ENCODE data around the gene HDX. TPM values are rescaled to one million over a fixed set of nuclear protein-coding genes. Genes with fewer than 3 reads are reported as not detected.
A peak's percentile ranks its signal among the peaks of the same experiment; 100 is the strongest.

Gene HDX
- total RNA-seq, 4 donors from 2014 or later: 0.59 to 1.9 (median 1.1) TPM; not detected in 1

DNA sequence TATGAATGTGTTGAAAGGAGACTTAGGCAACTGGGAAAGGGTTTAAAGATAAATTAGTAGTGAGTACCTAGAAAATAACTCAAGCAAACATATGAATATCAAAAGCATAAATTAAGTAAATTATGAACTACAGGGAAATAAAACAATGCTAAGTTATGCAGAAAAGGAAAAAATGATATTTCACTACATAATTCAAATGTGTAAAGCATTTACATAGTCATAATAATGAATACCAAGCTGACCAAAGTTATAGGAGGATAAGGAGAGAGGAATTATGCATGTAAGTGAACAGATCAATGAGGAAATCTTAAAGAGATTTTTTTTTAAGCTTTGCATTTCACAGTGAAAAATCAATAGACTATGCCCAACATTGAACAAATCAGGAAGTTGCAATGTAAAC is 145.0 kb downstream of the HDX start:
- peaks cover 0 to 3% of the 10 kb centered on the region in 2 donors for H3K4me1 ChIP-seq
- DNase-seq (no peak), ATAC-seq (no peak)
- in situ Hi-C loops (cut with MboI; ENCODE audit: low sequenced_read_pairs in 4 of 4) (no loop called here), intact Hi-C loops (cut with DNase I; ENCODE audit: low total_unique reads) (no loop called here)
- H3K27me3 ChIP-seq: no peaks in the 10 kb centered on the region
- H3K9me3 ChIP-seq: no peaks in the 10 kb centered on the region
- H3K36me3 ChIP-seq: no peaks in the 10 kb centered on the region
- TF ChIP-seq, protein P1, sequence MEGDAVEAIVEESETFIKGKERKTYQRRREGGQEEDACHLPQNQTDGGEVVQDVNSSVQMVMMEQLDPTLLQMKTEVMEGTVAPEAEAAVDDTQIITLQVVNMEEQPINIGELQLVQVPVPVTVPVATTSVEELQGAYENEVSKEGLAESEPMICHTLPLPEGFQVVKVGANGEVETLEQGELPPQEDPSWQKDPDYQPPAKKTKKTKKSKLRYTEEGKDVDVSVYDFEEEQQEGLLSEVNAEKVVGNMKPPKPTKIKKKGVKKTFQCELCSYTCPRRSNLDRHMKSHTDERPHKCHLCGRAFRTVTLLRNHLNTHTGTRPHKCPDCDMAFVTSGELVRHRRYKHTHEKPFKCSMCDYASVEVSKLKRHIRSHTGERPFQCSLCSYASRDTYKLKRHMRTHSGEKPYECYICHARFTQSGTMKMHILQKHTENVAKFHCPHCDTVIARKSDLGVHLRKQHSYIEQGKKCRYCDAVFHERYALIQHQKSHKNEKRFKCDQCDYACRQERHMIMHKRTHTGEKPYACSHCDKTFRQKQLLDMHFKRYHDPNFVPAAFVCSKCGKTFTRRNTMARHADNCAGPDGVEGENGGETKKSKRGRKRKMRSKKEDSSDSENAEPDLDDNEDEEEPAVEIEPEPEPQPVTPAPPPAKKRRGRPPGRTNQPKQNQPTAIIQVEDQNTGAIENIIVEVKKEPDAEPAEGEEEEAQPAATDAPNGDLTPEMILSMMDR (IDR thresholded peaks at IDR 0.05 in 4 of 5, conservative IDR thresholded peaks at IDR 0.05 in 1 of 5): no peak
- no peak for TF ChIP-seq POLR2A (IDR thresholded peaks at IDR 0.05)
- H3K4me3 ChIP-seq: no peak overlapping the region
- H3K27ac ChIP-seq: no peak overlapping the region

DNA sequence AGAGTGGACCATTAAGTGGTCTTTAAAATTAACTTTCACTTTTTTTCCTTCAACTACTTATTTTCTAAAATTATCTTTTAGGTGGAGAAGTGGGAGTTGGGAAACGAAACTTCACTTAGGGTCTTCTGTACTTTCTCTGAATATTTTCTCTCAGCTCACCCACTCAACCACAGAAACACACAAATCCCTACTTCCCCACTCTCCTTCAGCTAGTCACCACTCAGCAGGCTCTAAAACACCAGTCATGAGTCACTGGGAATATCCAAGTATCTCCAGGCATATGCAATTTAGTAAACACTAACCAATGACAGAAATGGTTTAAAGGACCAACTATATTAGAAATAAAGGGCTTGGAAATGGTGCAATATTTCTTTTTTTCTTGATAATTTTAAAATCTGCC is 161.3 kb downstream of the HDX start:
- TF ChIP-seq, protein P1 (IDR thresholded peaks at IDR 0.05 in 4 of 5, conservative IDR thresholded peaks at IDR 0.05 in 1 of 5): no peak
- no peak for TF ChIP-seq POLR2A (IDR thresholded peaks at IDR 0.05)
- H3K27ac ChIP-seq: no peak overlapping the region
- no peak overlapping the region for H3K4me3 ChIP-seq
- no peaks in the 10 kb centered on the region for H3K4me1 ChIP-seq
- intact Hi-C loops (cut with DNase I; ENCODE audit: low total_unique reads) (no loop called here), in situ Hi-C loops (cut with MboI; ENCODE audit: low sequenced_read_pairs in 4 of 4) (no loop called here)
- no peaks in the 10 kb centered on the region for H3K36me3 ChIP-seq
- DNase-seq (no peak), ATAC-seq (no peak)
- no peaks in the 10 kb centered on the region for H3K9me3 ChIP-seq
- H3K27me3 ChIP-seq: no peaks in the 10 kb centered on the region

DNA sequence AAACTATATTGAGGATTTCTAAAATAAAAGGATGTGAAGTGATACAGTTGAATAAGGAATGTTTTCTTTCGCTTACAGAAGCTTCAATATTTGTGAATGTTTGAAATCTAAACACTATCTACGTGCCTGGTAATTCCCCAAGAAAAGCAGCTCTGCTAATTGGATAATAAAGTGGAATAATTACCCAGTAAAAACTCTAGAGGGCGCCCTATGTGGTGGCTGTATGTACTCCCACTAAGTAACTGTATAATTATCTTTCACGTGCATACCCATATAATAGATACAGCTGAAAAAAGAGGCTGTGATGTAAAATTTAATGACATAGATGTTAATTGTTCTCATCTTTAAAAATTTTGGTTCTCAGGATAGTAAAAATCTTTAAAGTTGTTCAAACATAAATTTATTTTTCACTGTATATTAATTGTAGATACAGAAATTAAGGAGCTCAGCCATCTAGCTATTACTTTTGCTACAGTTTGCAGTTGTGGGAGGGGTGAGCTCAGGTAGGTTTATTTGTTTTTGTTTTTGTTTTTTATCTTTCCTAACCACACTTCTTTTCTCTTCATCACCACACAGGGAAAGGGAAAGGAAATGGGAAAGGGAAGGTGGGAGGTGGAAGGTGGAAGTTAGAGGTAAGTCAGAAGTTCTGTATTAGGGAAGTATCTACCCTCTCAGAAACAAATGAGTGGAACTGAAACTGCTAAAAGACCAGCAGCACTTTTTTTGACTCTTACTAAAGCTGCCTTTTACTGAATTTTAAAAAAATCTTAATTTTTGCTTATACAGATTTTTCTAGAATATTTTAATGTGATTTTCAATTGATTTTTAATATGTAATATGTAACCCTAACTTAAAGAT is 162.5 kb downstream of the HDX start:
- in situ Hi-C loops (cut with MboI; ENCODE audit: low sequenced_read_pairs in 4 of 4) (no loop called here), intact Hi-C loops (cut with DNase I; ENCODE audit: low total_unique reads) (no loop called here)
- no peak for ATAC-seq
- Histone ChIP-seq H3K27ac (no peak overlapping the region), H3K27me3 (no peaks in the 10 kb centered on the region), H3K4me1 (no peaks in the 10 kb centered on the region), H3K4me3 (no peak overlapping the region), H3K9me3 (no peaks in the 10 kb centered on the region), H3K36me3 (no peaks in the 10 kb centered on the region)
- DNase-seq: no peak
- TF ChIP-seq POLR2A (IDR thresholded peaks at IDR 0.05): no peak
- TF ChIP-seq, protein P1 (IDR thresholded peaks at IDR 0.05 in 4 of 5, conservative IDR thresholded peaks at IDR 0.05 in 1 of 5): peak in 2 of 5 experiments; percentile 13 to 63

DNA sequence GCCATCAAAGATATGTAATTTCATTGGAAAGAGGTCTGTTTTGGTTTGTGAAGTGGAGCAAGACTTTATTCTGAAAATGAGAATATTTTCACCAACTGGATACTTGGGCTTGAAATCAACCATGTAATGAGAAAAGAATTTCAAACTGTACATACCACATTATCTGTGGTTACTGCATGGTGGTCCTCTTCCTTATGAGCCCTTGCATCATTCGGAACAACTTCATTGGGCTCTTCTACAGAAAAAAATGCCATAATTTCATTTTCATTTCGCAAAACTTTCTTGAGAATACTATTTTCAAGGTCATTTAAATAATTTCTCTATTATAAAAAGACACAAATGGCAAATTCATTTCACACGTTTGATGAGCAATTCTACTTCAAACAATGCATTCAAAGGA is 165.6 kb downstream of the HDX start:
- H3K27me3 ChIP-seq: no peaks in the 10 kb centered on the region
- intact Hi-C loops (cut with DNase I; ENCODE audit: low total_unique reads) (no loop called here), in situ Hi-C loops (cut with MboI; ENCODE audit: low sequenced_read_pairs in 4 of 4) (no loop called here)
- no peak for DNase-seq
- H3K27ac ChIP-seq: no peak overlapping the region
- H3K9me3 ChIP-seq: no peaks in the 10 kb centered on the region
- no peaks in the 10 kb centered on the region for H3K4me1 ChIP-seq
- TF ChIP-seq, protein P1 (IDR thresholded peaks at IDR 0.05 in 4 of 5, conservative IDR thresholded peaks at IDR 0.05 in 1 of 5): no peak
- no peak for TF ChIP-seq POLR2A (IDR thresholded peaks at IDR 0.05)
- ATAC-seq: no peak
- H3K4me3 ChIP-seq: no peak overlapping the region
- no peaks in the 10 kb centered on the region for H3K36me3 ChIP-seq
